AG04450 (cell line): ENCODE results near the gene TRIAP1. TPM values are rescaled to one million over a fixed set of nuclear protein-coding genes. Genes with fewer than 3 reads are reported as not detected.

ENCODE experiments used
- CTCF ChIA-PET: fragments of 300-600, 350-600 bp; formaldehyde crosslinking; extraction: SDS; loops from one replicate; lab custom pipeline; 2022; ENCODE audit warnings: antibody characterized with exemption, inconsistent platforms; lab: Charles Lee
- POLR2A ChIA-PET: fragments of 350-600 bp; formaldehyde crosslinking; extraction: SDS; loops from one replicate; lab custom pipeline; 2021; ENCODE audit warnings: antibody characterized with exemption, inconsistent platforms; lab: Yijun Ruan, JAX
- DNase-seq: peaks from one replicate; pipeline ENCODE4 v3.0.0-alpha.2; 2011; ENCODE audit warnings: low read depth, low spot score
- H3K27ac ChIP-seq: one replicate; pipeline ENCODE4 v1.5.1; 2012; ENCODE audit warnings: low read depth, low read length, control low read depth
- H3K27me3 ChIP-seq: one replicate; pipeline ENCODE4 v1.6.0; 2012; ENCODE audit warnings: low read length; ENCODE audit not compliant: control insufficient read depth, insufficient read depth
- H3K4me3 ChIP-seq: 2 replicates; pipeline ENCODE4 v1.5.1; 2011; ENCODE audit warnings: mild to moderate bottlenecking, low read depth, low read length, control low read depth
- H3K9me3 ChIP-seq: 2 replicates; pipeline ENCODE4 v1.5.1; 2012; ENCODE audit warnings: low read length; ENCODE audit not compliant: control insufficient read depth, insufficient read depth
- CTCF ChIP-seq: IDR thresholded peaks from 2 replicates; pipeline ENCODE4 v1.5.1; 2011; ENCODE audit warnings: low read depth, low read length, control low read depth, inconsistent platforms
- polyA plus RNA-seq: library from polyadenylated mRNA; depleted of rRNA; stranded (reverse); fragments of >200 nt; gene quantifications from 2 replicates; pipeline ENCODE4 v1.2.3, GENCODE V29; 2011

The TRIAP1 gene
- polyA plus RNA-seq, 1 experiment = 70.7 TPM

GRCh38 chr12:120432772-120433525 is 13.2 kb downstream of the TRIAP1 start:
- Histone ChIP-seq H3K27me3 (peaks cover 2% of the 10 kb centered on the region), H3K4me3 (no peak overlapping the region), H3K9me3 (no peaks in the 10 kb centered on the region; the same call in 1 of the 2 replicates), H3K27ac (no peak overlapping the region)
- no peak for TF ChIP-seq CTCF
- ChIA-PET CTCF (interaction anchor here (1.4 to 4.2 kb wide), 2 partner anchors 37 to 78 kb away, joined by 3 to 82 read pairs; partner anchors contain the start of gene SRSF9), POLR2A (no interaction called here)
- DNase-seq = no peak

GRCh38 chr12:120429368-120429767 is 16.8 kb downstream of the TRIAP1 start:
- no peak for TF ChIP-seq CTCF
- no peak overlapping the region for H3K27ac ChIP-seq
- ChIA-PET CTCF (interaction anchor here (0.7 to 4.2 kb wide), 12 partner anchors 13 to 127 kb away, joined by 3 to 82 read pairs (median 6); partner anchors contain the start of genes PLA2G1B and SIRT4), POLR2A (interaction anchor here (0.6 to 0.8 kb wide), 2 partner anchors 53 to 441 kb away, joined by 3 to 7 read pairs; no protein-coding TSS in a partner anchor)
- no peaks in the 10 kb centered on the region; the same call in 1 of the 2 replicates for H3K9me3 ChIP-seq
- H3K4me3 ChIP-seq = no peak overlapping the region
- H3K27me3 ChIP-seq = peaks cover 2% of the 10 kb centered on the region
- DNase-seq = no peak

- no peak for DNase-seq
- ChIA-PET CTCF (interaction anchor here (0.7 to 4.2 kb wide), 8 partner anchors 42 to 127 kb away, joined by 3 to 82 read pairs (median 6); partner anchors contain the start of gene SIRT4), POLR2A (no interaction called here)
- no peak overlapping the region for H3K4me3 ChIP-seq
- TF ChIP-seq CTCF = no peak
- H3K27me3 ChIP-seq = peaks cover 2% of the 10 kb centered on the region
- H3K27ac ChIP-seq = no peak overlapping the region
- no peaks in the 10 kb centered on the region; the same call in 1 of the 2 replicates for H3K9me3 ChIP-seq
These were observed 17.5 kb downstream of the TRIAP1 start for GRCh38 chr12:120428597-120429229.

GRCh38 chr12:120425797-120426196 is 20.4 kb downstream of the TRIAP1 start:
- no peak for TF ChIP-seq CTCF
- ChIA-PET POLR2A (no interaction called here), CTCF (no interaction called here)
- Histone ChIP-seq H3K4me3 (no peak overlapping the region), H3K27me3 (no peaks in the 10 kb centered on the region), H3K27ac (no peak overlapping the region), H3K9me3 (no peaks in the 10 kb centered on the region; the same call in 1 of the 2 replicates)
- DNase-seq = no peak
